HCT116 (cell line): ENCODE measurements around the gene KLHDC4. TPM values are rescaled to one million over a fixed set of nuclear protein-coding genes. Genes with fewer than 3 reads are reported as not detected.

Source experiments
- ATAC-seq: fragments of 200-7000 bp; cut with Tn5 transposase; 2 replicates; pipeline ENCODE4 v1.9.1; 2020; ENCODE audit warnings: mild to moderate bottlenecking, moderate library complexity
- BruUV-seq: library from RNA; stranded (reverse); fragments of 400-500 nt; replicated peaks from 2 replicates; lab custom pipeline; 2021; lab: Mats Ljungman, UMichigan
- CTCF ChIA-PET: fragments of 300-600 bp; sonication (Branson Sonifier 250); formaldehyde crosslinking; loops from one replicate; lab custom pipeline; 2021; ENCODE audit warnings: antibody characterized with exemption; lab: Charles Lee
- POLR2A ChIA-PET: fragments of 300-600, 350-600 bp; sonication (Branson Sonifier 250); formaldehyde crosslinking; loops from one replicate; lab custom pipeline; 2021; ENCODE audit warnings: antibody characterized with exemption; lab: Charles Lee
- RAD21 ChIA-PET, 2 experiments: fragments of 300-600 bp; sonication (Branson Sonifier 250); formaldehyde crosslinking; loops; one replicate each; lab custom pipeline; 2023; ENCODE audit warnings: low total read pairs in 2 of 2; ENCODE audit not compliant: uncharacterized antibody in 2 of 2, unreplicated experiment in 2 of 2, low non-redundant PET in 1 of 2; lab: Charles Lee
- DNase-seq: peaks from one replicate; pipeline ENCODE4 v3.0.0-alpha.2; 2010; ENCODE audit warnings: low read depth, low spot score
- H2AFZ ChIP-seq: fragments of 200-600 bp; shearing (Covaris generic), sonication (generic); 2 replicates; pipeline ENCODE4 v1.6.1; 2017; ENCODE audit warnings: low read depth, mixed run types, mixed read lengths, antibody characterized with exemption, low read length; ENCODE audit not compliant: poor library complexity, severe bottlenecking
- H3K27ac ChIP-seq: 2 replicates; pipeline ENCODE4 v1.5.1; 2012; ENCODE audit warnings: low read depth, low read length
- H3K27me3 ChIP-seq: fragments of 200-600 bp; sonication (generic); 2 replicates; pipeline ENCODE4 v1.6.1; 2016; ENCODE audit warnings: mixed run types, low read length, mixed read lengths; ENCODE audit not compliant: insufficient read depth
- H3K36me3 ChIP-seq, 2 experiments: fragments of 200-500 bp in 1 of 2; fragments of 200-600 bp in 1 of 2; sonication (Bioruptor generic) in 1 of 2; sonication (generic) in 1 of 2; 2 replicates each; pipeline versions ENCODE4 v1.5.1 to v1.6.1; 2014 to 2016; ENCODE audit warnings: low read length in 2 of 2, inconsistent platforms in 1 of 2, mixed read lengths in 1 of 2, mixed run types in 1 of 2; ENCODE audit not compliant: insufficient read depth in 2 of 2, control insufficient read depth in 1 of 2
- H3K4me1 ChIP-seq, 2 experiments: fragments of 200-600 bp in 1 of 2; sonication (generic) in 1 of 2; 2 replicates each; pipeline versions ENCODE4 v1.5.1 to v1.6.1; 2012 to 2017; ENCODE audit warnings: low read length in 2 of 2, inconsistent platforms in 1 of 2, mild to moderate bottlenecking in 1 of 2, mixed read lengths in 1 of 2, mixed run types in 1 of 2, moderate library complexity in 1 of 2; ENCODE audit not compliant: insufficient read depth in 2 of 2, control insufficient read depth in 1 of 2
- H3K4me2 ChIP-seq: fragments of 200-600 bp; sonication (generic); 2 replicates; pipeline ENCODE4 v1.6.1; 2017; ENCODE audit warnings: mixed run types, low read length, mixed read lengths
- H3K4me3 ChIP-seq, 2 experiments: fragments of 200-600 bp in 1 of 2; sonication (generic) in 1 of 2; replicated peaks in 1 of 2; 2 replicates each; pipeline ENCODE4 v1.5.1; 2011 to 2016; ENCODE audit warnings: low read length in 2 of 2, control low read depth in 1 of 2, low read depth in 1 of 2, mild to moderate bottlenecking in 1 of 2, mixed read lengths in 1 of 2, mixed run types in 1 of 2
- H3K79me2 ChIP-seq: fragments of 200-600 bp; sonication (generic); 2 replicates; pipeline ENCODE4 v1.6.1; 2017; ENCODE audit warnings: mild to moderate bottlenecking, mixed run types, low read length, moderate library complexity, mixed read lengths; ENCODE audit not compliant: insufficient read depth
- H3K9ac ChIP-seq: fragments of 200-600 bp; sonication (generic); 2 replicates; pipeline ENCODE4 v1.6.1; 2016; ENCODE audit warnings: low read length, mixed read lengths
- H3K9me2 ChIP-seq: fragments of 200-600 bp; sonication (generic), shearing (Covaris generic); 2 replicates; pipeline ENCODE4 v1.6.1; 2017; ENCODE audit warnings: mixed run types, mild to moderate bottlenecking, moderate library complexity; ENCODE audit not compliant: insufficient read depth
- H3K9me3 ChIP-seq, 2 experiments: fragments of 200-500 bp in 1 of 2; fragments of 200-600 bp in 1 of 2; sonication (Bioruptor generic) in 1 of 2; sonication (generic) in 1 of 2; 2 replicates each; pipeline ENCODE4 v1.6.1; 2014 to 2017; ENCODE audit warnings: low read length in 2 of 2, mixed read lengths in 2 of 2, inconsistent platforms in 1 of 2, low read depth in 1 of 2, mild to moderate bottlenecking in 1 of 2, mixed run types in 1 of 2, moderate library complexity in 1 of 2; ENCODE audit not compliant: control insufficient read depth in 1 of 2, insufficient read depth in 1 of 2
- H4K20me1 ChIP-seq: fragments of 200-600 bp; sonication (generic), shearing (Covaris generic); 2 replicates; pipeline ENCODE4 v1.6.1; 2017; ENCODE audit warnings: mixed run types, mild to moderate bottlenecking, moderate library complexity; ENCODE audit not compliant: insufficient read depth
- CBX3 ChIP-seq: IDR thresholded peaks from 2 replicates; pipeline ENCODE4 v1.6.1; 2012; ENCODE audit warnings: low read depth
- JUND ChIP-seq: IDR thresholded peaks from 2 replicates; pipeline ENCODE4 v1.6.1; 2012
- RAD21 ChIP-seq: IDR thresholded peaks from 2 replicates; pipeline ENCODE4 v1.6.1; 2012; ENCODE audit warnings: low read depth, mild to moderate bottlenecking
- SP1 ChIP-seq: IDR thresholded peaks from 2 replicates; pipeline ENCODE4 v1.6.1; 2012; ENCODE audit warnings: low read depth
- TCF7L2 ChIP-seq: IDR thresholded peaks from 2 replicates; pipeline ENCODE4 v1.7.0; 2011; ENCODE audit warnings: borderline replicate concordance, inconsistent platforms; ENCODE audit not compliant: insufficient read depth, insufficient read length; ENCODE audit errors: extremely low read depth
- intact Hi-C: fragments of 100-400 bp; cut with micrococcal nuclease; formaldehyde crosslinking; loops from 2 replicates; pipeline ENCODE4 v1.10.0; 2022
- total RNA-seq: library from RNA; stranded (reverse); gene quantifications from one replicate; pipeline ENCODE4 v1.2.1, GENCODE V29; 2021; ENCODE audit not compliant: unreplicated experiment
- TF ChIP-seq, protein P1 (sequence below): IDR thresholded peaks from 2 replicates; pipeline ENCODE4 v1.6.1; 2012
- TF ChIP-seq, protein P2 (sequence below): IDR thresholded peaks from 2 replicates; pipeline ENCODE4 v1.6.1; 2012; ENCODE audit warnings: low read depth
- TF ChIP-seq, protein P3 (sequence below): IDR thresholded peaks from 2 replicates; pipeline ENCODE4 v1.6.1; 2011; ENCODE audit warnings: mild to moderate bottlenecking, low read length, moderate library complexity; ENCODE audit not compliant: insufficient replicate concordance; ENCODE audit errors: extremely low read depth

The KLHDC4 gene
- total RNA-seq, 1 experiment from 2014 or later, result 107 TPM

DNA sequence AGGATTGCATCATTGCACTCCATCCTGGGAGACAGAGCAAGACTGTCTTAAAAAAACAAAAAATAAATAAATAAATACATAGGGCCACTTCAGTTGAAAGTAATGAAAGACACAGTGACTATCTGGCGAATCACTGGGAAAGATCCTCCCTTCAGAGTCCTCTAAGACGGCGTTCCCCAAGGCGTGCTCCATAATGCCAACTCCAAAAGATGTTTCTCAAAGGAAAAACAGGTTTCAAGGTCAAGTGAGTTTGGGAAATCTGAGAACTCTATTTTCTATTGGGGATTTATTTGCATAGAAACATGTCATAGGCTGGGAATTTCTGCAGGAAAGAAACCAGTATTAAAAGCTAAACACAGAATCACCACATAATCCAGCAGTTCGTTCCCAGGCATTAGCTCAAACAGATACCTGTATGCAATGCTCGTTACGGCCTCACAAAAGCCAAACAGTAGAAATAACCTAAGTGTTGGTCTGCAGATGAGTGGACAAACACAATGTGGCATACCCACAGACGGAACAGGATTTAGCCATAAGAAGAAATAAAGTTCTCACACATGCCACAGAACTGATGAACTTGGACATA, 7.9 kb downstream of the KLHDC4 start:
- no peak overlapping the region for H3K4me3 ChIP-seq
- CTCF ChIA-PET, result interaction anchor here (1.6 kb wide), 1 partner anchor 11 kb away, joined by 5 read pairs; no protein-coding TSS in a partner anchor
- ATAC-seq (no peak), DNase-seq (no peak)
- H2AFZ ChIP-seq, result no peak overlapping the region
- no peak overlapping the region for H3K9ac ChIP-seq
- H3K9me2 ChIP-seq, result no peaks in the 10 kb centered on the region
- no TSS peak for BruUV-seq
- no peaks in the 10 kb centered on the region for H3K4me1 ChIP-seq
- RAD21 ChIA-PET, result no interaction called here
- POLR2A ChIA-PET, result interaction anchor here (0.6 kb wide), 1 partner anchor 502 kb away, joined by 3 read pairs; no protein-coding TSS in a partner anchor
- no peak overlapping the region for H3K4me2 ChIP-seq
- TF ChIP-seq, protein P1, sequence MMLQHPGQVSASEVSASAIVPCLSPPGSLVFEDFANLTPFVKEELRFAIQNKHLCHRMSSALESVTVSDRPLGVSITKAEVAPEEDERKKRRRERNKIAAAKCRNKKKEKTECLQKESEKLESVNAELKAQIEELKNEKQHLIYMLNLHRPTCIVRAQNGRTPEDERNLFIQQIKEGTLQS, result no peak
- H4K20me1 ChIP-seq, result peaks cover 4% of the 10 kb centered on the region; the same call in 1 of the 2 replicates
- H3K36me3 ChIP-seq, result peaks cover 40 to 76% of the 10 kb centered on the region in 2 experiments
- peaks cover 95% of the 10 kb centered on the region for H3K79me2 ChIP-seq
- H3K27me3 ChIP-seq, result no peaks in the 10 kb centered on the region
- H3K27ac ChIP-seq, result no peak overlapping the region
- intact Hi-C loops, result no loop called here
- no peaks in the 10 kb centered on the region for H3K9me3 ChIP-seq

DNA sequence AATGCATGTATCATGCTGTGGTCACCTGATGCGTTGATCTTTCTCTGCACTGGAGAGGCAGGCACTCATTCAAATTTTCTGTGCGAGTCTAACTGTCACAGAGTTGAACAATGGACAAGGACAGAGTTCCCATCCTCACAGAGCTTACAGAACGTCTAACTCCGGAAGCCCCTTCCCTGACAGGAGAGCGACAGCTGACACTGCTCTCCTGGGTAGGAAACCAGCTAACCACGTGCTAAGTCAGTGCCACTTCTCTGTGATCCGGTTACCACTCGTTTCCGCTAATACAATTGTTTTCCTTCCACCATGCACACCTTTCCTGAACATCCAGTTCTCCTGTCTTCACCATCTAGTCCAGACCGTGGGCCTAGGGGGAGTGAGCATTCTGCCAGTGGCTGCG, 11.3 kb downstream of the KLHDC4 start:
- H3K4me3 ChIP-seq, result no peak overlapping the region
- H4K20me1 ChIP-seq, result peaks cover 8% of the 10 kb centered on the region; the same call in 1 of the 2 replicates
- ChIA-PET RAD21 (no interaction called here), POLR2A (no interaction called here), CTCF (interaction anchor here (1.3 kb wide), 1 partner anchor 14 kb away, joined by 3 read pairs; no protein-coding TSS in a partner anchor)
- no peak overlapping the region for H3K9ac ChIP-seq
- no peak for TF ChIP-seq TCF7L2
- TF ChIP-seq, protein P1, result no peak
- TF ChIP-seq, protein P2, sequence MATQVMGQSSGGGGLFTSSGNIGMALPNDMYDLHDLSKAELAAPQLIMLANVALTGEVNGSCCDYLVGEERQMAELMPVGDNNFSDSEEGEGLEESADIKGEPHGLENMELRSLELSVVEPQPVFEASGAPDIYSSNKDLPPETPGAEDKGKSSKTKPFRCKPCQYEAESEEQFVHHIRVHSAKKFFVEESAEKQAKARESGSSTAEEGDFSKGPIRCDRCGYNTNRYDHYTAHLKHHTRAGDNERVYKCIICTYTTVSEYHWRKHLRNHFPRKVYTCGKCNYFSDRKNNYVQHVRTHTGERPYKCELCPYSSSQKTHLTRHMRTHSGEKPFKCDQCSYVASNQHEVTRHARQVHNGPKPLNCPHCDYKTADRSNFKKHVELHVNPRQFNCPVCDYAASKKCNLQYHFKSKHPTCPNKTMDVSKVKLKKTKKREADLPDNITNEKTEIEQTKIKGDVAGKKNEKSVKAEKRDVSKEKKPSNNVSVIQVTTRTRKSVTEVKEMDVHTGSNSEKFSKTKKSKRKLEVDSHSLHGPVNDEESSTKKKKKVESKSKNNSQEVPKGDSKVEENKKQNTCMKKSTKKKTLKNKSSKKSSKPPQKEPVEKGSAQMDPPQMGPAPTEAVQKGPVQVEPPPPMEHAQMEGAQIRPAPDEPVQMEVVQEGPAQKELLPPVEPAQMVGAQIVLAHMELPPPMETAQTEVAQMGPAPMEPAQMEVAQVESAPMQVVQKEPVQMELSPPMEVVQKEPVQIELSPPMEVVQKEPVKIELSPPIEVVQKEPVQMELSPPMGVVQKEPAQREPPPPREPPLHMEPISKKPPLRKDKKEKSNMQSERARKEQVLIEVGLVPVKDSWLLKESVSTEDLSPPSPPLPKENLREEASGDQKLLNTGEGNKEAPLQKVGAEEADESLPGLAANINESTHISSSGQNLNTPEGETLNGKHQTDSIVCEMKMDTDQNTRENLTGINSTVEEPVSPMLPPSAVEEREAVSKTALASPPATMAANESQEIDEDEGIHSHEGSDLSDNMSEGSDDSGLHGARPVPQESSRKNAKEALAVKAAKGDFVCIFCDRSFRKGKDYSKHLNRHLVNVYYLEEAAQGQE, result no peak
- TF ChIP-seq SP1, result no peak
- no peak for TF ChIP-seq RAD21
- TF ChIP-seq, protein P3, sequence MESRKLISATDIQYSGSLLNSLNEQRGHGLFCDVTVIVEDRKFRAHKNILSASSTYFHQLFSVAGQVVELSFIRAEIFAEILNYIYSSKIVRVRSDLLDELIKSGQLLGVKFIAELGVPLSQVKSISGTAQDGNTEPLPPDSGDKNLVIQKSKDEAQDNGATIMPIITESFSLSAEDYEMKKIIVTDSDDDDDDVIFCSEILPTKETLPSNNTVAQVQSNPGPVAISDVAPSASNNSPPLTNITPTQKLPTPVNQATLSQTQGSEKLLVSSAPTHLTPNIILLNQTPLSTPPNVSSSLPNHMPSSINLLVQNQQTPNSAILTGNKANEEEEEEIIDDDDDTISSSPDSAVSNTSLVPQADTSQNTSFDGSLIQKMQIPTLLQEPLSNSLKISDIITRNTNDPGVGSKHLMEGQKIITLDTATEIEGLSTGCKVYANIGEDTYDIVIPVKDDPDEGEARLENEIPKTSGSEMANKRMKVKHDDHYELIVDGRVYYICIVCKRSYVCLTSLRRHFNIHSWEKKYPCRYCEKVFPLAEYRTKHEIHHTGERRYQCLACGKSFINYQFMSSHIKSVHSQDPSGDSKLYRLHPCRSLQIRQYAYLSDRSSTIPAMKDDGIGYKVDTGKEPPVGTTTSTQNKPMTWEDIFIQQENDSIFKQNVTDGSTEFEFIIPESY, result no peak
- TF ChIP-seq JUND, result no peak
- no peak for TF ChIP-seq CBX3
- H3K9me2 ChIP-seq, result no peaks in the 10 kb centered on the region
- no peak overlapping the region for H3K27ac ChIP-seq
- H3K9me3 ChIP-seq, result no peaks in the 10 kb centered on the region
- no peak for ATAC-seq
- peaks cover 51 to 76% of the 10 kb centered on the region in 2 experiments for H3K36me3 ChIP-seq
- H3K79me2 ChIP-seq, result peaks cover 96% of the 10 kb centered on the region
- no peak overlapping the region for H3K4me2 ChIP-seq
- no TSS peak for BruUV-seq
- H2AFZ ChIP-seq, result no peak overlapping the region
- no peak for DNase-seq
- intact Hi-C loops, result no loop called here
- H3K27me3 ChIP-seq, result no peaks in the 10 kb centered on the region
- H3K4me1 ChIP-seq, result no peaks in the 10 kb centered on the region
